NOMO-1 (cell line): Measurements from ENCODE around the gene TASOR2.

Source experiments
- DNase-seq, 2 experiments: peaks; one replicate each; lab custom pipeline; 2025; ENCODE audit not compliant: unreplicated experiment in 2 of 2; lab: John Stamatoyannopoulos, UW

Gene TASOR2, protein sequence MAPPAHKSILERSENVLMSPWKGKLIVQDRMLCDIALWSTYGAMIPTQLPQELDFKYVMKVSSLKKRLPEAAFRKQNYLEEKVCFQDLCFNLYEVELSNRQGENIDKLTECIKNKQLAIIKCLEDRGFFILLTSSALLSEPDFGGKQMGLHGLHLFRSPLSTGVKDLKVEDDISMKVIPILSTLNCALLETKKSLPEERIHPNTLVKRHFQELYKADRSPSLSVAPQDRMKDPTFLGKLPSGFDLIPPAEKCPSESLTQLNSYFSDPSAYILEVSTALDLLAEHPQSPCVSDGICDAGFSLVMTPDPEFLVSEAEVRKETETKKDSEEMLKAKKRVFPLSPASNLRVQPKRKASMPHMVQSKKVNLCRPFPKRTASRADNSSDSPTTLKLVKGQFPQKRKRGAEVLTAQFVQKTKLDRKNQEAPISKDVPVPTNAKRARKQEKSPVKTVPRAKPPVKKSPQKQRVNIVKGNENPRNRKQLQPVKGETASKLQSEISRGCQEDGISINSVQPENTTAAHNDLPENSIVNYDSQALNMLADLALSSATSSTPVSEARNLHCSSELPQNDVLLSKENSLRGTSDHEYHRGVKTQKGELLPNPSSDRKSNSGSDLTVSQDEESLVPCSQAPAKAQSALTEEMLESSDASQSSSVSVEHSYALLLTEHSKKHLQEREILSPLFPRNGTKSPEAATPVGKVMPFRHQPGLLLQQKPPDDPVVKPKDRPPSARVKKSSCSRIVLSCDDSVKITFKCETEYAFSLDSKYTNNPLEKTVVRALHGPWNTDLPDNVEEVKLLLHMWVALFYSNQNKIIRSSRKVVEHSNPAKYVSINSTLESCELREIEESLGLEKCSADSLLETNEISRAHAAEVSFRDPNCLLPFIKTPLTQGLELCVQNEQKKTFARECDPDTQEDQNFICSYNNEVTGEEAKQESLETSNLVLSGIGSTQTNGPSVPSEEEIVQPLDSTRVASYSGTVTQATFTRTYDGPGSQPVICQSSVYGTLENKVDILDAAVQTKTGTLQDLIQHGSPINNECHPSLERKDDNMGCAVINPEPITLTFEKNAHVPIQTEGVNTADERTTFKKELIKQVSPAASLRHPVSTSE (N-terminal part only)

DNA sequence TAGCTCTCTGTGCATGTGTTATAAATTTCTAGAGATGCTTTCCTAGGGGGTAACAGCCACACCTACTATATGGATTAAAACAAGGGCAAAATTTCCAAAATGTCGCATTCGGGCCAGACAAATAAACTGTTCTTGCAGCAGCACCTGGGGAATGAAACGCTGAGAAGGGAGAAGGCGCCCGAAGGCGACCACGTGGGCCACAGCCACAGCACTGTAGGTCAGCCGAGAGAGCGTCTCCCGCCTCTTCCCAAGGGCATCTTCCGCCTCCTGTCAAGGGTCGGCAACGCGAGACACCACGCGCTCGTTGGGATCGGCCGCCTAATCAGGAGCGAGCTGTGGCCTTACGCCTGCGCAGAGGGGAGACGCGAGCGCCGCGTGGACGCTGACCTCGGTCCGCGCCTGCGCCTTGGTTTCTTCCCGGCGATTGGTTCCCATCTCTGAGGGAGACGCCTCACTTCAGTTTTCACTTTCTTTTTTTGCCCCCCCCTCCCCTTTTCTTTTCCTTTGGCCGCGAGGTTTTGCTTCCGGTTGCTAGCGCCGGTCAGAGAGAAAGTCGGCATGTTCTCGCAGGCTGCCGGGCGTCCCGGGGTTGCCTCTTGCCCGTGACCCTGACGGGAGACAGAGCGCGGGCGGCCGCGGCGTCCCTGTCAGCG is at the start of gene TASOR2:
TSS of gene TASOR2 (plus strand) at position 521 of the 653 bp plus-strand sequence. CDS start 35,805 bp downstream, outside the sequence.
- peak; percentile 96 to 98 for DNase-seq

- no peak for DNase-seq
These were observed 49.7 kb upstream of the TASOR2 start for GRCh38 chr10:5634918-5635317.

- no peak for DNase-seq
These were observed 46.1 kb upstream of the TASOR2 start for GRCh38 chr10:5638494-5638893.

DNA sequence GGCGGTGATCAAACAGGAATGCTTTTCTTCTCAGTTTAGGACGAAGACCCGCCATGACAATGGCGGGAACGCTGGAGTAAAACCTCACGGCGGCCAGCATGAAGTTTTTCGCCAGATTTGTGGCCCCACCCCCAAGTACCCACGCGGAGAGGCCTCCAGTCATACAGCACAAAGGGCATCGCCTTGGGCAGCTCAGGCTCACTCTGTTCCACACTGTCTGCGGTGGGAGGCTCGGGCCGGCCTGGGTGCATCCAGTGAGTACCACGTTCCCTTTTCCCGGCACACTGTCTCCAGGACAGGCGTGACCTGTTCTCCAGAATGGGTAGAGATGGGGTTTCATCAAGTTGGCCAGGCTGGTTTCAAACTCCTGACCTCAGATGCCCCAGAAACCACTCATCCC is 45.6 kb upstream of the TASOR2 start:
- DNase-seq, result no peak

DNA sequence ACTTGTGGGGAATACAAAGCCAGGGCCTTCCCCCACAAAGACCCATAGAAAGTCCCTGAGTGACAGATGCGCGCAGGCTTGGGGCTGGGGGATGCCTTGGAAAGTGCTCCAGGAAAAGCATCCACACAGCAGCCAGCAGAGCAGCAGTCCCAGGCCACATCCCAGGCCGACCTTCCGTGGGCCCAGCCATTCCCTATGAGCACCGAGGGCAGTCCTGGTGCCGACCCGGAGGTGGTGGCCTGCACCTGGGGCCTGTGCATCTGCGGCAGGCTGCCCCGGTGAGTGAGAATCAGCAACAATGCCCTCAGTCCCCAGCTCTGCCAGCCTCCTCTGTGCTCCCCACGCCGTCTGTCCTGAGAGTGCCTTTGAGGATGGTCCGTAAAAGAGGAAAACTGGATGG is 44.6 kb upstream of the TASOR2 start:
- DNase-seq, result no peak

DNA sequence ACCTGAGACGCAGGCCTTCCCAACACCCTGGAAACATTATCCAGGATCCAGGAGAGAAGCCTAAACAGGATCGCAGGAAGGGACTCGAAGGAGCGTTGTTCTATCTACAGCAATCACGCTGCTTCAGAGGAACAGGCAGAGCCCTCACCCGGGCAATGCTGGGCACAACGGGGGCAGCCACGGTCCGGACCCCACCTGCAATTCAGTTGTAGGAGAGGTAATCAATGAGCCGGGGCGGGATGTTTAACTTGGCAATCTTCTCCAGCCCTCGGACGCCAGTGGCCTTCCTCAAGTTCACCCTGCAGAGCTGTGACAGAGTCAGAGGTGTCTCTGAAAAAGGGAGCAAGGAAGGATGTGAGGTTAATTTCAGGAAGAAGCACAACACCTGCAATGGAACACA is 44.1 kb upstream of the TASOR2 start:
- DNase-seq, result no peak

- DNase-seq, result no peak
These were observed 43.1 kb upstream of the TASOR2 start for GRCh38 chr10:5641501-5641900.

DNA sequence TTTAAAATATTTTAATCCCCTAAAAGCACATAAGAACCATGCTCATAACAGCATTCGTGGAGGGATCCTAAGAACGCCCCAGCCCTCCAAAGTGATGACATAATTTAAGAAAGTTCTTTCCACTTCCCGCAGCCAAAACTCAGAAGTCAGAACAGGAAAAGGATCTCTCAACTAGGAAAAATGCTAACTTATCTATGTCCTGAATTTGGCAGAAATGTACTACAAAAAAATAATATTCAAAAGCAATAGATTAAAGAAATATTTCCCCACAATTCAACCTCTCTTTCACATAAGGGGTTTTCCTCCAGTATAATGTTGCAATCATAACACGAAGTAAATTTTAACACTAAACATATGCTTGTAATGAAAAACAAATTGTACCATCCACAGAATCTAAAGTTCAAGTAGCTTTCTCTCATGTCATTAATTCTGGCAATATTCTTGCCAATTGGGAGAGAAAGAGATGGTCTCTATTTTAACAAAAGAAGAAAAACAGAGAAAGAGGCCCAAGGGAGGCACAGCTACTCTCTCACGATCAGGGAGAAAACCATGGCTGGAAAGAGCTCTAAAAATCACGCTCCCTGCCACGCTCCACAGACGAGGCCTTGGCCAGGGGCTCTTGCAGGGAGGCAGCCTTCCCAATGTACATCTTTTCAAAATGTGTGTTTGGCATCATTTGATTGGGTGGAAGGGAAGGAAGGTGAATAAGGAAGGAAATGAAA is 41.1 kb upstream of the TASOR2 start:
- no peak for DNase-seq

DNA sequence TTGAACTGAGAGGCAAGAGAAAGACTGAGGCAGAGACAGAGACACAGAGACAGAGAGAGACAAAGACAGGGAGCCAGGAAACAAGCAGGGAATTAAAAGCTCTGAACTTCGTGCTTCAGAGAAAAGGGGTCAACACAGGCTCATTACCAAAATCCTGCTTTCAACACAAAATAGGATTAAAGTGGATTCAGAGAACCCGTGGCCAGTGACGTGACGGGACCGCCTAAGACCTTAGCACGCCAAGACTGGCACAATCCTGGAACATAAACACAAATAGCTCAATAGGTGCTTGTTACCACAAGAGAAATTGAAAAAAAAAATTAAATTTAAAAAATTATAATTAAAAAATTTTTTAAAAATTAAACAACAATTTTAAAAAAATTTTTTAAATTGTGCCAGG is 39.7 kb upstream of the TASOR2 start:
- no peak for DNase-seq

- DNase-seq, result no peak
These were observed 39.3 kb upstream of the TASOR2 start for GRCh38 chr10:5645375-5645774.

- DNase-seq, result no peak
These were observed 38.6 kb upstream of the TASOR2 start for GRCh38 chr10:5645944-5646617.

- no peak for DNase-seq
These were observed 37.0 kb upstream of the TASOR2 start for GRCh38 chr10:5647507-5648240.

GRCh38 chr10:5648494-5649457 is 35.9 kb upstream of the TASOR2 start:
- no peak for DNase-seq

- DNase-seq, result no peak
These were observed 34.9 kb upstream of the TASOR2 start for GRCh38 chr10:5649746-5650145.

- DNase-seq, result no peak
These were observed 33.8 kb upstream of the TASOR2 start for GRCh38 chr10:5650664-5651387.

DNA sequence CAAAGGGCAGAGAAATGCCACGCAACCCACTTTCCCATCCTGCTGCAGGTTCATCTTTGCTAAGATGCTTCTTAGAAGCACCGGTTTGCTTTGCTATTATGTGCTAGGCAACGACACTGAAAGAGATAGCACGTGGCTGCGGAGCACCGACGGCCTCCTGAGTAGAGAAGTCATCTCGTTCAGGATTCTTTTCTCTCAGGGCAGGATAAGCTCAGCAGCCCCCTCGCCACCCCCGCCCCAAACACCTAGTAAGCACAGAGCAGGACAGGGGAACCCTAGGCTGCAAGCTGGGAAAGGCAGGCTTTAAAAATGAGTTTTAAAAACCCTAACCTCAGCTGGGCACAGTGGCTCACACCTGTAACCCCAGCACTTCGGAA is 33.3 kb upstream of the TASOR2 start:
- no peak for DNase-seq

GRCh38 chr10:5652746-5653145 is 31.9 kb upstream of the TASOR2 start:
- DNase-seq, result no peak
